ENCODE measurements around the gene RGPD4.
"Not testable (repeated sequence)": the region's sequence is repeated elsewhere in the genome, so short reads cannot be mapped to it uniquely, and the experiment has no call there.

Gene RGPD4

GRCh38 chr2:107826749-107827148, at the start of gene RGPD4:
TSS of gene RGPD4 (plus strand) at chr2:107826892. CDS start at chr2:107827014, 122 bp downstream.
- DNase-seq: not testable (repeated sequence)

DNA sequence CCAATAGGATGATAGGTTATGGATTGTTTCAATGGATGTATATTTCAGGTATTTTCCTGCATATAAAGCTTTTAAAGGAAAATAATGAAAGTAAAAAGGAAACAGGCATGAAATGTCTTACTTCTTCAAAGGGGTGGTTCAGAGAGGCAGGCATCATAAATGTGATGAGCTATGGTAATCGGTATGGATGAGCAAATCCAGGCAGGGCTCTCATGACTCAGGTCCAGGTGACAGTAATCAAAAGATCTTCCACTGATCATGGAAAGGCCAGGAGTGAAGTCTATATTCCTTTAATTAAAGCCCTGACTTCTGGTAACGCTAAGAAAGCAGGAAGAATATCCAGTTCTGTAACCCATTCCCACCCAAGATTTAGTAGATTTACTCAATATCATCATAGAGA, 48.7 kb upstream of the RGPD4 start:
- no peak for DNase-seq

DNA sequence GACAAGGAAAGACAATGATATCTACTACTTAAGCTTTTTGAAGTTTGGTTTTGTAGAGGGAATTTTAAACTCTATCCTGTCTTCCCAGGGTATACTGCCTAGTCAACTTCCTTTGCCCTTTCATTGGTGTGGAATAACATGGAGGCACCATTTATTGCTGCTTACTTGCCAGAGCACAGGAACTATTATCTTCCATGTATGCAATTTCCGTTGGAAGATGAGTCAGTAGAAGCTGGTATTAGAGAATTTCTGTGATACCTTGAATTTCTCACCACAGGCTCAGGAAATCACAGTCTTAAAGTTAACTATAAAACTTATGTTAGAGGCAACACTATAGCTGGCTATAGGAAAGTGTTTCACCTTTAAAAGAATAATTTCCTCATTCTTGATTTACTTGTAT, 40.9 kb upstream of the RGPD4 start:
- no peak for DNase-seq

- no peak for DNase-seq
These were observed 35.9 kb upstream of the RGPD4 start for GRCh38 chr2:107790837-107791236.

DNA sequence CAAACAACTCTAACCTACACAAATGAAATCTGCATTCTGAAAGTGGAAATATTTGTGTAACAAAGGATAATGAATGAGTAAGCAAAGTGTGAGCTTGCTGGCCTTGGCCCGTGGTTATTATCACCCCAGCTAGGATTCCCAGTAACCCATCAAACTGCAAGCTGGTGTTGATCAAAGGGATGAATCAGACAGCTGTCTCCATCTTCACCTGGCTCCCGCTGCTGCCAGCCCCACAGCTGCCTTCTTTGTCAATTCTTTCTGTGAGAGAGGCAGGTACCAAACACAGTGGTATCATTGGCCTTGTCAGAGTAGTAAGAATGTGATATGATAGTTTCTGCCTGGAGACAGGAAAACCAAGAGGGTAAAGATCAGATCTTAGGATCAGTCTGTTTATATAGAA, 25.2 kb upstream of the RGPD4 start:
- no peak for DNase-seq

GRCh38 chr2:107804608-107805498, 21.8 kb upstream of the RGPD4 start:
- DNase-seq: no peak

GRCh38 chr2:107806901-107807300, 19.8 kb upstream of the RGPD4 start:
- no peak for DNase-seq

DNA sequence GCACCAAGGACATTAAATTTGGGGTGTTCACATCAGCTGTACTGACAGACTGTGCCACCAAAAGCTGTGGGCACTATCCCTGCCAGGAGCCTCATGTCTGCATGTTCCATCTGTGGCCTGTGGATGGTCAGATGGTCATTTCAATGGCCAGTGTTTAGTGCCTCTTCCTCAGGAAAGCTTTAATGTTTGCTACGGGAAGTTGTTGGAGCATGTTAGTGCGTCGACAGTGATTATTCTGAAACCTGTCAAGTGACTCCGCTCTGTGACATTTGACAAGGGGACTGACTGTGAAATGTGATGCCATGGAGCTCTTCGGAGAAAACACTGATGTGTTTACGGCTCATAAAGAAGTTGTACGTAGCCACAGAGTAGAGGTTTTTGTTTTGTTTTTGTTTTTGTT, 18.7 kb upstream of the RGPD4 start:
- no peak for DNase-seq

DNA sequence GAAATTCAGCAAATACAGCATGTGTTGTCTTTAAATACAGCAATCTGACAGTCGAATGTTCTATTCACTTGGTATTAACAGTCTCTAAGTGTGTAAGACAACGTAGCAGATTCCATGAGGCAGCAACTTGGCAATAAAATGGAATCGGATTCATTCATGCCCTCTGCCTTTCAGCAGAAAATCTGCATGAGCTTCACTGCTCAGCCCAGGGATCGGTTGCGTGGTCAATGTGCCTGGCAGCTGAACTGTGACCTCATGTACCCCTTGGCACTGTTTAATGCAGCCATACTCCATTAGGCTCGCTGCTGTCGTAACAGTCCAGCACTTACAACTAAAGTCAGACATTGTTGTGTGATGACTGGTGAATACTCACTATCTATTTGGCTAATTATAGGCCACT, 17.7 kb upstream of the RGPD4 start:
- DNase-seq: no peak

- DNase-seq: no peak
These were observed 16.9 kb upstream of the RGPD4 start for GRCh38 chr2:107809835-107810234.

DNA sequence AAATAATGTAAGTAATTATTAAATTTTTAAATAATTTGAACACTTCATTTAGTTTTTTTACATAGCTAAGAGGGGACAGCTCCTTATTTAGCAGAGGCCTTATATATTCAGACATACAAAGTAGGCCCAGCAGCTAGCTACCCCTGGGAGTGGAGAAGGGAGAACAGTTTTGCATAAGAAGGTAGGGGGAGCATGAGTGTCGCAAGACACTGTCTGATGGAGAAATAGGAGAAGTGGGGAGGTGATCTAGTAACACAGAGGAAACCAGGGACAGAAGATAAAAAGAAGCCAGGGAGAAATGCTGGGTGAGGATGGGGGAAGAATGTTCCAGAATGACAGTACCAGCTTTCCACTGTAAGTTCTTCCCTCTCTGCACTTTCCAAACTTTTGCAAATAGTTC, 16.0 kb upstream of the RGPD4 start:
- no peak for DNase-seq

DNA sequence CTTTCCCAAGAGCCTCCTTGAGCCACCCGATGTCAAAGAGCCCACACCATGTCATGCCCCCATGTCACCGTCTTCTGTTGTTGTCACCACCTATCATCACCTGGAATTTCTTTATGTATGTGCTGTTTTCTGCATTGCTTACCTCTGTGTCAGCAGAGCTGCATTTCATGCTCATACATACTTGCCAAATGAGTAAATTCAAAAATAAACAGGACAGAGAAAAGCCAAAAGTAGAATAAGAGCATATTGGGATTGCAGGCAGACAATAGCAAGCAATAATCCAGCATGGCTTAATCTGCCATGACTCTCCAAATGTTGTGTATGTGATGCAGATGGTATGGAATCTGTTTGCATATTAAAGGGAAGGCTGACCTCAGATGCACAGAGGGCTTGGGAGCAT, 15.3 kb upstream of the RGPD4 start:
- DNase-seq: no peak

DNA sequence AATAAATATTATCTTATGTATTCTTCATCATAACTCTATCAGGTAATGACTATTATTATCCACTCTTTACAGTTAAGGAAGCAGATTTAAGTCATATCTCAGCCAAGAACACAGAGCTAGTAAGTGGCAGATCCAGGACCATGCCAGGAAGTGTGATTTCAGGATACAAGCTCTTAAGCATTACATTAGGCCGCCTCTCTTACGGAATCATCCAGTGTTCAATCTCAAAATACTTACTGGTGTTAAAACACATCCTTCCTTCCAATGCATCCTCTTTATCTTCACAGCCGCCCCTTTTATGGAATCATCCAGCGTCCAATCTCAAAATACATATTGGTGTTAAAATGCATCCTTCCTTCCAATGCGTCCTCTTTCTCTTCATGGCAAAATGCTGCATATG, 14.7 kb upstream of the RGPD4 start:
- DNase-seq: no peak

DNA sequence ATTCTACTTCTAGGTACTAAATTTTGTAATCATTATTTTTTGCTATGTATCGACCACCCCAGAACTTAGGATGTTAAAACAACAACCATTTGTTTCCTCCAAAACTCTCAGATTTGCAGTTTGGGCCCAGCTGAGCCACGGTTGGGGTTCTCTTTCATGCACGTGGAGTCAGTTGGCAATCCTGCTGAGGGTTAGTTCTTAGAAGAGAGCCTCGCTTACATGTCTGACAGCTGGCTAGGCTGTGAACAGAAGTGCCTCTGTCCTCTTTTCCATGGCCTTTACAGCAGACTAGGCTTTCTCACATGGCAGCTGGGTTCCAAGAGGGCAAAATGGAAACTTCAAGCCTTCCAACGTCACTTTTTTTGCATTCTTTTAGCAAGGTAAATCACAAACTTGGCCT, 9.3 kb upstream of the RGPD4 start:
- no peak for DNase-seq

DNA sequence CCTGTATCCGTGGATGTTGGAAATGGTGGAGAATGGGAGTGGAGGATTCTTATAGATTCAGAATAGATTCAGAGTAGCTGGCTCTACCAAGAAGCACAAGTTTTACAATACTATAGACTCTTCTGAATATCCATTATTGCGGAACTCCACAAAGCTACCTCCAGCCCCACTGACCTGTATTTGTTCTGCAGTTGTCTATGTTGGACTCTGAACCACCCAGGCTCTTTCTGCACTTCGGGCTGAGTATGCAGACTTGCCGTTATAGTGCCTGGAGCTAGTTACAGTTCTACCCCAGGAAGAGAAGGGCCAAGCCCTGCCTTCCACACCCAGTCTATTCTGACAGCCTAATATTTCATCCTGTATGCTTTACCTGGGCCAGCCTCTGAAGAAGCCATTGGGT, 4.4 kb upstream of the RGPD4 start:
- no peak for DNase-seq

DNA sequence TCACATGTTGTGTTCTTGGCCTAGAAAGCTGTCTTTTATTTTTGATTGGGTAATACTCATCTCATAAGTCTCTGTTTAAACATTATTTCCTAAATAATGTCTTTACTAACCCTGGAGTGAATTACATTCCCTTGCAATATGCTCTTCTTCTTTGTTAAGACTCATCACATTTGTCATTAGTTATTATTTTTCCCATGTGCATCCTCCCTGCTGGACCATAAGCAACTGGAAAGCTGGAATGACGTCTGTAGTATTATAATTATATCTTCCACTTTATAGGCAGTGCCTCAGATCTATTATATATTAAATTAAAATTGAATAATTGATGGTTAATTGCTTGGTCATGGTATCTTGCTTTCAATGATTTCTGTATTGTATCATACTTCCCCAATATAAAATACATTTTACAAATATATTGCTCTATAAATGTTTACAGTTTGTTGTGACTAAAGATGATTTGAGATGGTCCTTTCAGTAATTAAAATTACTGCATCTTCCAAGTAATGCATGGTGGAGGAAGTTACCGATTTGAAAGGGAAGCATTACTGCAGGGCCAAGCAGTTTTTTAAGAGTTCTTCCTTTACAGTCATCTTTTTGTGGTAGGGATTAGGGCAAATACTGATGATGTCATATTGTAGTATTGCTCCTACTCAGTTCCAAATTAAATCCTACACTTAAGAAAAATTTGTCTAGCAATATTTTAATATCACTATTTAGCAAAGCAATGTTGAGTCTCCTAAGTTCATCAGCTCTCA, 2.1 kb upstream of the RGPD4 start:
- DNase-seq: no peak

GRCh38 chr2:107825206-107825563, 1.5 kb upstream of the RGPD4 start:
- no peak for DNase-seq

GRCh38 chr2:107829514-107829913, 2.8 kb downstream of the RGPD4 start:
- not testable (repeated sequence) for DNase-seq

DNA sequence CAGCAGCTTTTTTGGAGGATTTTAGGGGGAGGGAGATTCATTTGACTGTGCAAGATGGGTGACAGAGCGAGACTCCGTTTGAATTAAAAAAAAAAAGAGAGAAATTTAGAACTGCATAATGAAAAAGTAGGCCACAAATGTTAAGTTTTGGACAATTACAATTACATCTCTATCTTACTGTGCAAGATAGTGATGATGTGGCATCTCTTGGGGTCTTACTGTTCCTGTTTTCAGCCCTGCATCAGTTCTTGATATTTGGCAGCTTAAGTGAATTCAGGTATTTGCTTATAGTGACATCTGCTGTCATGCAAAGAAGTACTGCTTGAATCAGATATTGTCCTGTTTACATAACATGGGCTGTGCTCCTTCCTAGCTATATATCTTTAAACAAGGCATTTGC, 6.5 kb downstream of the RGPD4 start:
- not testable (repeated sequence) for DNase-seq

GRCh38 chr2:107833618-107834017, 6.9 kb downstream of the RGPD4 start:
- not testable (repeated sequence) for DNase-seq

DNA sequence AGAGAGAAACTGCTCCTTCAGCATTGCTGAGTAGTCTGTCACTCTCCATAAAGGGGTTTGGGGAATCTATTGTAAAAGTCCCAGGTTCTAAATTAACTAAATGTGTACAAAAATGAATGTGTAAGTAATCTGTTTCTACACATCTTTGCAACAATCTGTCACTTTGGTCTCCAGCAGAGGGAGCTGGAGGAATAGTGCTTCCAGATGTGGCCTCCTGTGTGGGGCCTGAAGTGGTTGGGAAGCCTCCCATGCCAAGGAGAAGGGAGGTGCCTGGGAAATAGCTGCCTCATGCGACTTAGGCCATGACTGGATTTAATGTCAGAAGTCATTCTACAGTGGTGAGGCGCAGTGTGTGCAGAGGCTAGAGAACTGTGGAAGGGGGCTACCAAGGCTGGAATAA, 89.4 kb downstream of the RGPD4 start:
- DNase-seq: not testable (repeated sequence)

- not testable (repeated sequence) for DNase-seq
These were observed 90.1 kb downstream of the RGPD4 start for GRCh38 chr2:107916696-107917370.

GRCh38 chr2:107927034-107927534, 100.4 kb downstream of the RGPD4 start:
- DNase-seq: no peak
